ENCODE data around the gene DCXR. TPM values are rescaled to one million over a fixed set of nuclear protein-coding genes. Genes with fewer than 3 reads are reported as not detected.

Gene DCXR
- total and polyA plus RNA-seq, 2 of the 4 experiments (the other 2 are of a cell fraction) = 36.6 to 139 TPM

- ATAC-seq (ENCODE audit: low read depth) (peak; percentile 4; the same call in 1 of the 2 replicates), DNase-seq (no peak)
- peak overlapping the region; percentile 91 for H2AK9ac ChIP-seq (replicated peaks; ENCODE audit: low read depth, low read length, poor library complexity)
- in situ Hi-C loops (cut with MboI; ENCODE audit: low sequenced_read_pairs) = no loop called here
- BruUV-seq (replicated peaks) = no TSS peak
- H3K9me3 ChIP-seq (ENCODE audit: control insufficient read depth, insufficient read depth, low read length) = no peaks in the 10 kb centered on the region
- no peak overlapping the region for H2AFZ ChIP-seq (replicated peaks; ENCODE audit: low read length, poor library complexity)
- H3K4me1 ChIP-seq (ENCODE audit: control insufficient read depth, insufficient read depth, low read length) = peaks cover 18% of the 10 kb centered on the region
- peak overlapping the region; percentile 99 for H3K4me3 ChIP-seq (ENCODE audit: insufficient read depth, low read depth, low read length)
- peaks cover 16 to 45% of the 10 kb centered on the region in 2 experiments for H3K79me1 ChIP-seq (ENCODE audit: low read depth in 1 of 2, low read length in 2 of 2)
- no peaks in the 10 kb centered on the region for H3K27me3 ChIP-seq (ENCODE audit: control insufficient read depth, insufficient read depth, low read length)
- ChIA-PET POLR2A (ENCODE audit: unreplicated experiment) (no interaction called here), CTCF (no interaction called here)
- peaks cover 5% of the 10 kb centered on the region for H3K9me1 ChIP-seq (ENCODE audit: insufficient read depth, low read length)
- H2BK15ac ChIP-seq (ENCODE audit: low read depth, low read length) = no peak overlapping the region
- no peak overlapping the region for H4K5ac ChIP-seq (ENCODE audit: low read depth, low read length)
- no peak overlapping the region for H3K18ac ChIP-seq (ENCODE audit: low read depth, low read length)
- peaks cover 59% of the 10 kb centered on the region for H3K36me3 ChIP-seq (ENCODE audit: control insufficient read depth, insufficient read depth, low read length)
- peak overlapping the region; percentile 93 for H3K4me2 ChIP-seq (ENCODE audit: low read depth, low read length)
- H2BK5ac ChIP-seq (ENCODE audit: low read depth, low read length, poor library complexity, severe bottlenecking) = no peak overlapping the region
- no peak overlapping the region for H2BK120ac ChIP-seq (ENCODE audit: low read depth, low read length)
- TF ChIP-seq RAD21 (IDR thresholded peaks at IDR 0.05; ENCODE audit: low read length) = no peak
- TF ChIP-seq BHLHE40 (IDR thresholded peaks at IDR 0.05; ENCODE audit: low read depth, low read length) = no peak
- TF ChIP-seq USF2 (IDR thresholded peaks at IDR 0.05; ENCODE audit: low read depth, low read length) = no peak
- TF ChIP-seq MAZ (IDR thresholded peaks at IDR 0.05; ENCODE audit: borderline replicate concordance, low read depth, low read length) = no peak
- no peak for TF ChIP-seq CTCF (conservative IDR thresholded peaks at IDR 0.05; ENCODE audit: low read depth, low read length)
- TF ChIP-seq FOS (IDR thresholded peaks at IDR 0.05; ENCODE audit: low read depth, low read length) = no peak
- no peak for TF ChIP-seq MAFK (IDR thresholded peaks at IDR 0.05; ENCODE audit: low read depth, low read length)
- TF ChIP-seq CEBPB (IDR thresholded peaks at IDR 0.05; ENCODE audit: low read depth, low read length) = no peak
- no peak for TF ChIP-seq ELK1 (IDR thresholded peaks at IDR 0.05; ENCODE audit: borderline replicate concordance, low read depth, low read length)
- TF ChIP-seq MXI1 (IDR thresholded peaks at IDR 0.05; ENCODE audit: borderline replicate concordance, low read depth, low read length) = no peak; the same call in 1 of the 2 replicates
- TF ChIP-seq SMC3 (IDR thresholded peaks at IDR 0.05; ENCODE audit: low read depth, low read length) = no peak
- TF ChIP-seq POLR2A (IDR thresholded peaks at IDR 0.05; ENCODE audit: low read depth, low read length) = no peak
- TF ChIP-seq CHD1 (IDR thresholded peaks at IDR 0.05; ENCODE audit: low read depth, low read length) = no peak
- TF ChIP-seq NFE2L2 (IDR thresholded peaks at IDR 0.05; ENCODE audit: low read depth, low read length) = no peak
- H3K23ac ChIP-seq (ENCODE audit: low read depth, low read length) = no peak overlapping the region
- no peak overlapping the region for H2BK20ac ChIP-seq (ENCODE audit: low read depth, low read length)
- H2AK5ac ChIP-seq (ENCODE audit: low read depth, low read length) = 0 out of 2 replicates have a peak overlapping the region, but pooled peaks have one; percentile 23
- 2% methylated on average over 8 of the region's 19 CpGs; no CpG with 5 or more reads in 1 of the 2 experiments for WGBS, 2 experiments (ENCODE audit: extremely low coverage in 2 of 2, insufficient read length in 1 of 2)
- dilution Hi-C loops (cut with HindIII; ENCODE audit: low sequenced_read_pairs, unreplicated experiment) = no loop called here
- peak overlapping the region; percentile 27 for H3K27ac ChIP-seq (ENCODE audit: insufficient read depth, low read length)
- H3K4ac ChIP-seq (ENCODE audit: low read depth, low read length) = 0 out of 2 replicates have a peak overlapping the region, but pooled peaks have one; percentile 9
- H4K8ac ChIP-seq (ENCODE audit: low read depth in 2 of 2, low read length in 2 of 2) = no peak overlapping the region
- H3K9ac ChIP-seq (ENCODE audit: low read depth, low read length) = peak overlapping the region; percentile 94
- intact Hi-C loops (cut with micrococcal nuclease) = no loop called here
- H4K91ac ChIP-seq (ENCODE audit: insufficient read depth, low read depth, low read length) = no peak overlapping the region
- H3K14ac ChIP-seq (replicated peaks; ENCODE audit: low read depth, low read length) = no peak overlapping the region
- H3K56ac ChIP-seq (ENCODE audit: extremely low read depth, insufficient read depth, low read length) = no peak overlapping the region
- peaks cover 4% of the 10 kb centered on the region; the same call in 1 of the 2 replicates for H4K20me1 ChIP-seq (ENCODE audit: insufficient read depth, low read length)
Observed at GRCh38 chr17:82052638-82053059, 15.2 kb upstream of the DCXR start.

Data from IMR-90 (cell line).